IPS-18a (cell line): ENCODE measurements around the gene ECE1.

ENCODE experiments used
- H3K27ac ChIP-seq: one replicate; pipeline ENCODE4 v1.5.1; 2013; ENCODE audit warnings: low read length
- H3K27me3 ChIP-seq: one replicate; pipeline ENCODE4 v1.6.1; 2013; ENCODE audit warnings: mild to moderate bottlenecking, low read length; ENCODE audit not compliant: control insufficient read depth, insufficient read depth
- H3K36me3 ChIP-seq: one replicate; pipeline ENCODE4 v1.6.1; 2013; ENCODE audit warnings: low read depth, low read length; ENCODE audit not compliant: control insufficient read depth
- H3K4me1 ChIP-seq: one replicate; pipeline ENCODE4 v1.6.1; 2013; ENCODE audit warnings: low read depth, low read length; ENCODE audit not compliant: control insufficient read depth
- H3K4me3 ChIP-seq: one replicate; pipeline ENCODE4 v1.5.1; 2013; ENCODE audit warnings: low read length
- H3K9ac ChIP-seq: one replicate; pipeline ENCODE4 v1.6.1; 2013; ENCODE audit warnings: mild to moderate bottlenecking, low read length, moderate library complexity
- H3K9me3 ChIP-seq: one replicate; pipeline ENCODE4 v1.6.1; 2013; ENCODE audit warnings: low read depth, low read length; ENCODE audit not compliant: control insufficient read depth

ECE1 gene

DNA sequence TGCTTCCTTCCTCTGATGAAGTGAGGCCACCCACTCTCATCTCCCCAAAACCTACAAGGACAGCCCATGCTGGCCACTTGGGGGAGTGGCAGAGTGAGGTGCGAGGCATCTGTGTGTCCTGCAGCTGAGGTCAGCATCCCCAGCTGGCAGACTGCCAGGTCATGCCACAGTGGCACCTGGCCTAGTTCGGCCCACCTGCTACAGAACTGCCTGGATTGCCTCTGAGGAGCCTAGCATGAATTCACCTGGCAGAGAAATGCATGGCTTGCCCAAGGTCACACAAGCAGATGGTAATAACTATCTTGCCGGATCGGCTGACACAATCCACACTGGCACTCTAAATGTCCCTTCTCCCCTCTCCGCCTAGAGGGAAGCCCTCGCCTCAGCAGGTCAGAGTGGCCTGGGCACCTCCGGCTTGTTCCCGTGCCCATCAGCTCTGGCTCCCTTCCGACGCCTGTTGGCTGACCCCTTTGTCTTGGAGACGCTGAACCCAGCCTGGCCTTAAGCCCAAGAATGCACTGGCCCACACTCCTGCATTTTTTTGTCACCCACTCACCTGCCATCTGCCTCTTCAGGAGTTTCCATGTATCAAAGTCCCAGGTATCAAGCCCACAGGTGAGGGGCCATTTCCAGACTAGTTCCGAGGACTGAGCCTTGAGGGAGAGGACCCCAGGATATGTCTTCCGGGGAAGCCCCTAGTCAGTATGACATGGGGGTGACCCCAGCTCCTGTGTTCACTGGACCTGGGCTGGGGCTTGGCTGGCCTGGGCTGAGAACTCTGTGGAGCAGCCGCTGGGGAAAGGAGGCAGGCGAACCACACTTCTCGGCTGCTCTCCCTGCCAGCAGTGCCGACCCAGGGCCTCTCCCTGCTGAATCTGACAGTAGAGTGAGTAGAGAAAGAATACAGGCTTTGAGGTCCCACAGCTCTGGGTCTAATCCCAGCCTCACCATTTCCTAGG lies 21.7 kb downstream of the ECE1 start:
- no peak overlapping the region for H3K4me3 ChIP-seq
- H3K4me1 ChIP-seq: no peaks in the 10 kb centered on the region
- H3K9me3 ChIP-seq: no peaks in the 10 kb centered on the region
- H3K27ac ChIP-seq: no peak overlapping the region
- no peaks in the 10 kb centered on the region for H3K36me3 ChIP-seq
- H3K9ac ChIP-seq: no peak overlapping the region
- H3K27me3 ChIP-seq: no peaks in the 10 kb centered on the region

GRCh38 chr1:21267191-21268077 lies 22.8 kb downstream of the ECE1 start:
- Histone ChIP-seq H3K36me3 (no peaks in the 10 kb centered on the region), H3K4me3 (no peak overlapping the region), H3K9ac (no peak overlapping the region), H3K27me3 (no peaks in the 10 kb centered on the region), H3K9me3 (no peaks in the 10 kb centered on the region), H3K27ac (no peak overlapping the region), H3K4me1 (peaks cover under 1% of the 10 kb centered on the region)

- no peaks in the 10 kb centered on the region for H3K36me3 ChIP-seq
- H3K27me3 ChIP-seq: no peaks in the 10 kb centered on the region
- H3K4me1 ChIP-seq: peaks cover 7% of the 10 kb centered on the region
- no peak overlapping the region for H3K27ac ChIP-seq
- no peak overlapping the region for H3K9ac ChIP-seq
- no peaks in the 10 kb centered on the region for H3K9me3 ChIP-seq
- H3K4me3 ChIP-seq: no peak overlapping the region
Observed at GRCh38 chr1:21266119-21266774, 24.0 kb downstream of the ECE1 start.

DNA sequence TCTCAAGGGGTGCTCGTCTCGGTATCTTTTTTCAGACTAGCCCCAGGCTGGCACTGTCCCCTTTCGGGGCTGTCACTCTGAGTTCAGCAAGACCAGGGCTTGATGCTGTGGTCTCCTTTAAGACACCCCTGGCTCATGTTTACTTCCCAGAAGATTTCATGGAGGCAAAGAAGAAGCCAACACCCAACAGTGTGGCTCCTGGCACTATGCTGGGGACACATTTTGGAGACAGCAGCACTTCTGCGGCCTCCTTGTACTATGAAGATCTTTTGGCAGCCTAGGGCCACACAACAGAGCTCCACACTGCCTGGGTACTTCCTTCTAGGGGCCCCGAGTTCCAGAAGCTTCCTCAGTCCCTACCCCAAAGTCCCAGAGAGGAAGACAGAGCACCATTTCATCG lies 24.6 kb downstream of the ECE1 start:
- Histone ChIP-seq H3K4me3 (no peak overlapping the region), H3K36me3 (no peaks in the 10 kb centered on the region), H3K4me1 (peaks cover 7% of the 10 kb centered on the region), H3K27ac (no peak overlapping the region), H3K9me3 (no peaks in the 10 kb centered on the region), H3K9ac (no peak overlapping the region), H3K27me3 (no peaks in the 10 kb centered on the region)

GRCh38 chr1:21264898-21265297 lies 25.4 kb downstream of the ECE1 start:
- Histone ChIP-seq H3K9me3 (no peaks in the 10 kb centered on the region), H3K27ac (no peak overlapping the region), H3K4me1 (peaks cover 7% of the 10 kb centered on the region), H3K4me3 (no peak overlapping the region), H3K36me3 (no peaks in the 10 kb centered on the region), H3K9ac (no peak overlapping the region), H3K27me3 (no peaks in the 10 kb centered on the region)

- peaks cover 7% of the 10 kb centered on the region for H3K4me1 ChIP-seq
- no peaks in the 10 kb centered on the region for H3K9me3 ChIP-seq
- H3K9ac ChIP-seq: no peak overlapping the region
- no peaks in the 10 kb centered on the region for H3K36me3 ChIP-seq
- no peaks in the 10 kb centered on the region for H3K27me3 ChIP-seq
- no peak overlapping the region for H3K27ac ChIP-seq
- H3K4me3 ChIP-seq: no peak overlapping the region
Observed at GRCh38 chr1:21263653-21264225, 26.5 kb downstream of the ECE1 start.

DNA sequence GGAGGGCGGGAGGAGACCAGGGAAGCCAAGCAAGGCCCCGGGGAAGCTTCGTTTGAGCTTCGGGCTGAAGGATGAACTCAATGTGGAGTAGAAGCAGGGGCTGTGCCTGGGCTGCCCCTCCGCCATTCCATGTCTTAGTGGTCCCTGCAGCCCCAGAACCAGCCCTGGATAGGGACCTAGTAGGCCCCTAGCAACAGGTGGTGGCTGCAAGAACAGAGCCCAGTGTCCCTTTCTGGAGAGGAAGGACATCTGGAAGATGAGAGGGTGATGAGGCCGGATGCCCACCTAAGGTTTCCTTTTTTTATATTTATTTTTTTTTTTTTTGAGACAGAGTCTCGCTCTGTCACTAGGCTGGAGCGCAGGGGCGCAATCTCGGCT lies 27.2 kb downstream of the ECE1 start:
- Histone ChIP-seq H3K27ac (no peak overlapping the region), H3K4me1 (peaks cover 7% of the 10 kb centered on the region), H3K27me3 (no peaks in the 10 kb centered on the region), H3K9me3 (no peaks in the 10 kb centered on the region), H3K9ac (no peak overlapping the region), H3K4me3 (no peak overlapping the region), H3K36me3 (no peaks in the 10 kb centered on the region)

DNA sequence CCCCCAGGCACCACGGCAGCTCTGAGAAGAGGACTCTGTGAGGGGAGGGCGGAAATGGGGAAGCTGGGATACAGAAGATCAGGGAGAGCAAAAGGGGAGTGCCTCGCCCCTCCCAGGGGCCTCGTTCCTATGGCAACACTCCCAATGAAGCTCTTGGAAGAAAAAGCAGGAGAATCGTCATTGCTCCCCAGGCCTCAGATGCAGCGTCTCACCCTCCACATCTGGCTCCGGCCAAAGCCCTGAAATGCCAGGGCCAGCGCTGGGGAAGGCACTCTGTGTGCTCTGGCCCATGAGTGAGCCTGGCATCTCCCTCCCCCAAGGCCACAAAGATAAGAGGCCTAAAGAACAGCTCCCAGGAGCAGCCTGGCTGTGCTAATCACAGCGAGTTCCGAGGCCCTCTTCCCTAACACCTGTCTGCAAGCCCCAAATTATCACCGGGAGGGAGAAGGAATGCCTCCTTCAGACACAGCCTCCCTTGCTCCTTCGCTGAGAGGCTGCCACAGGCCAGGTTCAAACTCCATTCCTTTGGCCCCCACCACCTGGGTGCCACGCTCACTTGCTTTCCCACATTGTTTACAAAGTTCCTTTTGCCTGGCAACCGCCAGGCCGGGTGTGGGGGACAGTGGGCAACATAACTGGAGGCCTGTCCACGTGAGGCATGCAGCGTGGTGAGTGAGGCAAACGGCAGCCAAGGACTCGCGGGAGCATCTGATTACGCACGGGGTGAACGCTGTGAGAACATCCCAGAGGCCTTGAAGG lies 27.8 kb downstream of the ECE1 start:
- Histone ChIP-seq H3K4me3 (no peak overlapping the region), H3K27me3 (no peaks in the 10 kb centered on the region), H3K36me3 (no peaks in the 10 kb centered on the region), H3K9me3 (no peaks in the 10 kb centered on the region), H3K9ac (no peak overlapping the region), H3K4me1 (peaks cover 7% of the 10 kb centered on the region), H3K27ac (no peak overlapping the region)

DNA sequence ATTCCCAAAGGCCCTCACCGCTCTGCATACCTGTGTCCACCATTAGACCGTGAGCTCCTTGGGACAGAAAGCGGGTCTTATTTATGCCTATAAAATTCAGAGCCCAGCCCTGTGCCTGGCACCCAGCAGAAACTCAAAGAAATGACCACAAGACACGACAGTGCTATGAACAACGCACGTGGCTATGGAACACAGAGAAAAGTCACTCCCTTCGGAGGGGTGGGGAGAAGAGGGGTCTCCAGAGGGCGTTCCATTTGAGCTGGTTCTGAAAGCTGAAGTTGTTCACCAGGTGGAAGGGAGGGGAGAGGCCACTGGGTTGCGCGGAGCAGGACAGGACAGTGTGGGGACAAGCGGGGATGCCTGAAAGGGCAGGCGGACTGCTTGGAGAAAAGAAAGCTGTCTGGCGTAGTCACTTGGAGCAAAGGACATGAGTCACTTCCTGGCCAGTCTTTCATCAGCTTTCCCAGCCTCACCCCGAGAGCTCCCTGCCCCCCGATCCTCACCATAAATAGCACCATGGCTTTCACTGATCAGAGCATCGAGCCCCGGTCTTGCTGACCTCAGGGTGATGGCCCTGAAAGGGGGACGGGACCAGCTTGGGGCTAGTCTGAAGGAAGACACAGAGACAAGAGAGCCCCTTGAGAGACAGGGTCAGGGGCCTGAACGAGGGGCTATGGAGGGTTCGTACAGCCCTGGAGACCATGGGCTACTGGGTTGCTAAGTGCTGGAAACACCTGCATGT lies 28.5 kb downstream of the ECE1 start:
- Histone ChIP-seq H3K36me3 (no peaks in the 10 kb centered on the region), H3K9ac (no peak overlapping the region), H3K9me3 (no peaks in the 10 kb centered on the region), H3K27ac (no peak overlapping the region), H3K27me3 (no peaks in the 10 kb centered on the region), H3K4me1 (peaks cover 7% of the 10 kb centered on the region), H3K4me3 (no peak overlapping the region)

GRCh38 chr1:21260405-21261125 lies 29.7 kb downstream of the ECE1 start:
- H3K4me3 ChIP-seq: no peak overlapping the region
- H3K36me3 ChIP-seq: no peaks in the 10 kb centered on the region
- no peaks in the 10 kb centered on the region for H3K27me3 ChIP-seq
- H3K9ac ChIP-seq: no peak overlapping the region
- H3K9me3 ChIP-seq: no peaks in the 10 kb centered on the region
- H3K4me1 ChIP-seq: peaks cover 7% of the 10 kb centered on the region
- no peak overlapping the region for H3K27ac ChIP-seq
